HepG2 (cell line): Measurements from ENCODE around the gene TVP23A. TPM values are rescaled to one million over a fixed set of nuclear protein-coding genes. Genes with fewer than 3 reads are reported as not detected.
A peak's percentile ranks its signal among the peaks of the same experiment; 100 is the strongest.

Experiments used
- ATAC-seq: fragments of 200-7000 bp; cut with Tn5 transposase; 3 replicates; pipeline ENCODE4 v1.9.1; 2020; ENCODE audit warnings: mild to moderate bottlenecking, moderate library complexity
- BruUV-seq: library from RNA; stranded (reverse); fragments of 400-500 nt; replicated peaks from 2 replicates; lab custom pipeline; 2021; lab: Mats Ljungman, UMichigan
- CTCF ChIA-PET: fragments of 300-600 bp; formaldehyde crosslinking; extraction: SDS; loops from one replicate; lab custom pipeline; 2021; ENCODE audit warnings: low total read pairs, inconsistent platforms, low intra/inter-chr PET ratio; lab: Yijun Ruan, JAX
- POLR2A ChIA-PET: fragments of 350-600 bp; sonication (Branson Sonifier 250); formaldehyde crosslinking; loops from one replicate; lab custom pipeline; 2020; ENCODE audit warnings: antibody characterized with exemption, inconsistent platforms; lab: Yijun Ruan, JAX
- DNase-seq: peaks from one replicate; pipeline ENCODE4 v3.0.0-alpha.2; 2015; ENCODE audit warnings: low spot score
- FAIRE-seq: peaks from 3 replicates; lab custom pipeline; 2011; peaks lifted over from hg19 to GRCh38; lab: Jason Lieb, UNC
- H2AFZ ChIP-seq: one replicate; pipeline ENCODE4 v1.6.1; 2011; ENCODE audit warnings: low read length, inconsistent platforms
- H3K27ac ChIP-seq: fragments of 300-600 bp; 3 replicates; pipeline ENCODE4 v1.8.0; 2011; ENCODE audit warnings: mixed run types, mild to moderate bottlenecking, mixed read lengths, low read length, inconsistent platforms; ENCODE audit not compliant: insufficient read depth; ENCODE audit errors: extremely low read length
- H3K27me3 ChIP-seq, 2 experiments: fragments of 200-600 bp in 1 of 2; 2 replicates in 1 of 2; 3 replicates in 1 of 2; pipeline versions ENCODE4 v1.6.0 to v1.8.0; 2011; ENCODE audit warnings: low read length in 2 of 2, mild to moderate bottlenecking in 2 of 2, moderate library complexity in 2 of 2, inconsistent platforms in 1 of 2; ENCODE audit not compliant: insufficient read depth in 2 of 2, control insufficient read depth in 1 of 2
- H3K36me3 ChIP-seq, 2 experiments: fragments of 200-600 bp in 1 of 2; replicated peaks in 1 of 2; 2 replicates in 1 of 2; 3 replicates in 1 of 2; pipeline versions ENCODE4 v1.5.1 to v1.8.0; 2011; ENCODE audit warnings: low read length in 2 of 2, inconsistent platforms in 1 of 2; ENCODE audit not compliant: insufficient read depth in 2 of 2, control insufficient read depth in 1 of 2
- H3K4me1 ChIP-seq: 2 replicates; pipeline ENCODE4 v1.5.1; 2012; ENCODE audit warnings: low read length, inconsistent platforms; ENCODE audit not compliant: insufficient read depth
- H3K4me2 ChIP-seq: 2 replicates; pipeline ENCODE4 v1.6.0; 2011; ENCODE audit warnings: low read depth, low read length, inconsistent platforms
- H3K4me3 ChIP-seq, 3 experiments: fragments of 200-600 bp in 1 of 3; sonication (generic), shearing (Covaris generic) in 1 of 3; replicated peaks in 1 of 3; 2 replicates each; pipeline ENCODE4 v1.5.1; 2011 to 2016; ENCODE audit warnings: low read length in 3 of 3, inconsistent platforms in 2 of 3, low read depth in 2 of 3, mild to moderate bottlenecking in 2 of 3, control low read depth in 1 of 3, mixed read lengths in 1 of 3; ENCODE audit not compliant: insufficient read depth in 1 of 3
- H3K79me2 ChIP-seq: one replicate; pipeline ENCODE4 v1.6.1; 2011; ENCODE audit warnings: low read length, inconsistent platforms; ENCODE audit not compliant: insufficient read depth
- H3K9ac ChIP-seq: 2 replicates; pipeline ENCODE4 v1.6.0; 2011; ENCODE audit warnings: mild to moderate bottlenecking, low read depth, low read length, inconsistent platforms; ENCODE audit not compliant: insufficient read depth
- H3K9me3 ChIP-seq: 2 replicates; pipeline ENCODE4 v1.5.1; 2012; ENCODE audit warnings: mild to moderate bottlenecking, low read length
- H4K20me1 ChIP-seq: 2 replicates; pipeline ENCODE4 v1.6.0; 2011; ENCODE audit warnings: inconsistent platforms, mild to moderate bottlenecking, low read length, moderate library complexity; ENCODE audit not compliant: insufficient read depth
- EZH2 ChIP-seq: conservative IDR thresholded peaks from 2 replicates; pipeline ENCODE4 v1.6.1; 2012; ENCODE audit warnings: mild to moderate bottlenecking, low read depth, low read length, moderate library complexity
- WGBS: methylation state at CpG from one replicate; pipeline ENCODE4 v1.1.6; 2017; ENCODE audit warnings: low lambda C conversion rate; 5-methylcytosine and 5-hydroxymethylcytosine counted together
- in situ Hi-C: cut with HindIII; loops from 2 replicates; pipeline ENCODE4 v1.10.0; 2017; ENCODE audit warnings: low pct_unique_long_range_greater_than_20kb; ENCODE audit not compliant: extremely low pct_ligation_motif_present
- intact Hi-C: fragments of 100-400 bp; cut with micrococcal nuclease; formaldehyde crosslinking; loops from one replicate; pipeline ENCODE4 v1.10.0; 2022; ENCODE audit not compliant: unreplicated experiment
- polyA plus RNA-seq, 8 experiments: library from polyadenylated mRNA; depleted of rRNA in 3 of 8; stranded (reverse) in 7 of 8; unstranded in 1 of 8; fragments of >200 nt; fragmentation: Illumina TruSeq in 4 of 8; extraction: Trizol in 4 of 8; gene quantifications; 2 replicates each; pipeline versions ENCODE4 v1.2.1 to v1.2.3, GENCODE V29; 2011 to 2016; ENCODE audit warnings: low read depth in 4 of 8, missing spikeins in 1 of 8, mixed read lengths in 1 of 8; ENCODE audit not compliant: insufficient read depth in 1 of 8
- total RNA-seq, 5 experiments: library from RNA; depleted of rRNA; stranded (reverse); fragments of >200 nt; fragmentation: Illumina TruSeq; extraction: Trizol; gene quantifications; 2 replicates each; pipeline ENCODE4 v1.2.3, GENCODE V29; 2016; ENCODE audit warnings: low read depth in 1 of 5
- TF ChIP-seq, protein P1 (sequence below): IDR thresholded peaks from 2 replicates; pipeline ENCODE4 v1.6.1; 2016; ENCODE audit warnings: low read depth, missing genetic modification reagents, missing compliant biosample characterization
- TF ChIP-seq, protein P2 (sequence below): sonication (generic); formaldehyde crosslinking; IDR thresholded peaks from 2 replicates; pipeline ENCODE4 v1.5.0; 2020; ENCODE audit warnings: mild to moderate bottlenecking, missing genetic modification reagents, borderline replicate concordance

TVP23A gene
- total and polyA plus RNA-seq, 2 of the 13 experiments (the other 11 are each of a cell fraction or from before 2014, with no cell fraction given), result not detected

DNA sequence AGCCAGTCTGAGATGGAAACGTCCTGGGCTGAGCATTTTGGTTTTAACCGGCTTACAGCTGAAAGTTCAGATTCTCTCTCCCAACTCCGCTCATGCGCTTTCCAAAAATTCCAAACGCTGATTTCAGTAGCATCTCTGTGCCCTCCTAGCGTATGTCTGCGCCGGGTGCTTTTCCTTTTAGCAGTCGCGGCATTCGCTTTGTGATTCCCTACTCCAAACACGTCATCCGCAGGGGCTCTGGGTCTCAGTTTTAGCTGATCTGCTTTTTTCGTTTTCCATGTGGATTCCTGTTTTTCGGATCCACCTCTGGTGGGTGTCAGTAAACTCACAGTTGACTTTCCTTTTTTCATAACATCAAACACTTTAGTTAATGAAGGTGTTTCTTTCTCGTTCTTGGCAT lies 22.1 kb upstream of the TVP23A start:
- ChIA-PET POLR2A (no interaction called here), CTCF (no interaction called here)
- in situ Hi-C loops, result no loop called here
- intact Hi-C loops, result no loop called here
- peaks cover 0 to 36% of the 10 kb centered on the region in 2 experiments; a peak in 4 of 5 replicates for H3K27me3 ChIP-seq
- FAIRE-seq (no peak), ATAC-seq (no peak), DNase-seq (no peak)
- H4K20me1 ChIP-seq, result no peaks in the 10 kb centered on the region
- H3K4me2 ChIP-seq, result no peak overlapping the region
- H3K9me3 ChIP-seq, result no peaks in the 10 kb centered on the region
- no peaks in the 10 kb centered on the region for H3K79me2 ChIP-seq
- no peak overlapping the region for H3K4me3 ChIP-seq
- no peak overlapping the region for H2AFZ ChIP-seq
- TF ChIP-seq, protein P1, sequence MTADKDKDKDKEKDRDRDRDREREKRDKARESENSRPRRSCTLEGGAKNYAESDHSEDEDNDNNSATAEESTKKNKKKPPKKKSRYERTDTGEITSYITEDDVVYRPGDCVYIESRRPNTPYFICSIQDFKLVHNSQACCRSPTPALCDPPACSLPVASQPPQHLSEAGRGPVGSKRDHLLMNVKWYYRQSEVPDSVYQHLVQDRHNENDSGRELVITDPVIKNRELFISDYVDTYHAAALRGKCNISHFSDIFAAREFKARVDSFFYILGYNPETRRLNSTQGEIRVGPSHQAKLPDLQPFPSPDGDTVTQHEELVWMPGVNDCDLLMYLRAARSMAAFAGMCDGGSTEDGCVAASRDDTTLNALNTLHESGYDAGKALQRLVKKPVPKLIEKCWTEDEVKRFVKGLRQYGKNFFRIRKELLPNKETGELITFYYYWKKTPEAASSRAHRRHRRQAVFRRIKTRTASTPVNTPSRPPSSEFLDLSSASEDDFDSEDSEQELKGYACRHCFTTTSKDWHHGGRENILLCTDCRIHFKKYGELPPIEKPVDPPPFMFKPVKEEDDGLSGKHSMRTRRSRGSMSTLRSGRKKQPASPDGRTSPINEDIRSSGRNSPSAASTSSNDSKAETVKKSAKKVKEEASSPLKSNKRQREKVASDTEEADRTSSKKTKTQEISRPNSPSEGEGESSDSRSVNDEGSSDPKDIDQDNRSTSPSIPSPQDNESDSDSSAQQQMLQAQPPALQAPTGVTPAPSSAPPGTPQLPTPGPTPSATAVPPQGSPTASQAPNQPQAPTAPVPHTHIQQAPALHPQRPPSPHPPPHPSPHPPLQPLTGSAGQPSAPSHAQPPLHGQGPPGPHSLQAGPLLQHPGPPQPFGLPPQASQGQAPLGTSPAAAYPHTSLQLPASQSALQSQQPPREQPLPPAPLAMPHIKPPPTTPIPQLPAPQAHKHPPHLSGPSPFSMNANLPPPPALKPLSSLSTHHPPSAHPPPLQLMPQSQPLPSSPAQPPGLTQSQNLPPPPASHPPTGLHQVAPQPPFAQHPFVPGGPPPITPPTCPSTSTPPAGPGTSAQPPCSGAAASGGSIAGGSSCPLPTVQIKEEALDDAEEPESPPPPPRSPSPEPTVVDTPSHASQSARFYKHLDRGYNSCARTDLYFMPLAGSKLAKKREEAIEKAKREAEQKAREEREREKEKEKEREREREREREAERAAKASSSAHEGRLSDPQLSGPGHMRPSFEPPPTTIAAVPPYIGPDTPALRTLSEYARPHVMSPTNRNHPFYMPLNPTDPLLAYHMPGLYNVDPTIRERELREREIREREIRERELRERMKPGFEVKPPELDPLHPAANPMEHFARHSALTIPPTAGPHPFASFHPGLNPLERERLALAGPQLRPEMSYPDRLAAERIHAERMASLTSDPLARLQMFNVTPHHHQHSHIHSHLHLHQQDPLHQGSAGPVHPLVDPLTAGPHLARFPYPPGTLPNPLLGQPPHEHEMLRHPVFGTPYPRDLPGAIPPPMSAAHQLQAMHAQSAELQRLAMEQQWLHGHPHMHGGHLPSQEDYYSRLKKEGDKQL (CRISPR knock-in tag), result no peak
- TF ChIP-seq EZH2, result peak; percentile 79; the same call in 1 of the 2 replicates
- TF ChIP-seq, protein P2, sequence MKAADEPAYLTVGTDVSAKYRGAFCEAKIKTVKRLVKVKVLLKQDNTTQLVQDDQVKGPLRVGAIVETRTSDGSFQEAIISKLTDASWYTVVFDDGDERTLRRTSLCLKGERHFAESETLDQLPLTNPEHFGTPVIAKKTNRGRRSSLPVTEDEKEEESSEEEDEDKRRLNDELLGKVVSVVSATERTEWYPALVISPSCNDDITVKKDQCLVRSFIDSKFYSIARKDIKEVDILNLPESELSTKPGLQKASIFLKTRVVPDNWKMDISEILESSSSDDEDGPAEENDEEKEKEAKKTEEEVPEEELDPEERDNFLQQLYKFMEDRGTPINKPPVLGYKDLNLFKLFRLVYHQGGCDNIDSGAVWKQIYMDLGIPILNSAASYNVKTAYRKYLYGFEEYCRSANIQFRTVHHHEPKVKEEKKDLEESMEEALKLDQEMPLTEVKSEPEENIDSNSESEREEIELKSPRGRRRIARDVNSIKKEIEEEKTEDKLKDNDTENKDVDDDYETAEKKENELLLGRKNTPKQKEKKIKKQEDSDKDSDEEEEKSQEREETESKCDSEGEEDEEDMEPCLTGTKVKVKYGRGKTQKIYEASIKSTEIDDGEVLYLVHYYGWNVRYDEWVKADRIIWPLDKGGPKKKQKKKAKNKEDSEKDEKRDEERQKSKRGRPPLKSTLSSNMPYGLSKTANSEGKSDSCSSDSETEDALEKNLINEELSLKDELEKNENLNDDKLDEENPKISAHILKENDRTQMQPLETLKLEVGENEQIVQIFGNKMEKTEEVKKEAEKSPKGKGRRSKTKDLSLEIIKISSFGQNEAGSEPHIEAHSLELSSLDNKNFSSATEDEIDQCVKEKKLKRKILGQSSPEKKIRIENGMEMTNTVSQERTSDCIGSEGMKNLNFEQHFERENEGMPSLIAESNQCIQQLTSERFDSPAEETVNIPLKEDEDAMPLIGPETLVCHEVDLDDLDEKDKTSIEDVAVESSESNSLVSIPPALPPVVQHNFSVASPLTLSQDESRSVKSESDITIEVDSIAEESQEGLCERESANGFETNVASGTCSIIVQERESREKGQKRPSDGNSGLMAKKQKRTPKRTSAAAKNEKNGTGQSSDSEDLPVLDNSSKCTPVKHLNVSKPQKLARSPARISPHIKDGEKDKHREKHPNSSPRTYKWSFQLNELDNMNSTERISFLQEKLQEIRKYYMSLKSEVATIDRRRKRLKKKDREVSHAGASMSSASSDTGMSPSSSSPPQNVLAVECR (CRISPR knock-in tag), result no peak
- 48% methylated on average over 16 of the region's 16 CpGs for WGBS
- no peaks in the 10 kb centered on the region for H3K4me1 ChIP-seq
- no TSS peak for BruUV-seq
- no peak overlapping the region for H3K9ac ChIP-seq
- H3K36me3 ChIP-seq, result no peaks in the 10 kb centered on the region
- H3K27ac ChIP-seq, result no peak overlapping the region
